SU-DHL-6 (cell line): ENCODE data around the gene SH2D5.

ENCODE experiments used
- EZH2phosphoT487 ChIP-seq: fragments of 200-600 bp; sonication (generic), shearing (Covaris generic); conservative IDR thresholded peaks from 2 replicates; pipeline ENCODE4 v1.6.1; 2018; ENCODE audit warnings: mild to moderate bottlenecking, antibody characterized with exemption, low read length, moderate library complexity, mixed read lengths
- TF ChIP-seq, protein P1 (sequence below): fragments of 200-600 bp; sonication (generic); IDR thresholded peaks from one replicate; pipeline ENCODE4 v1.5.1; 2017; ENCODE audit warnings: antibody characterized with exemption, mild to moderate bottlenecking, low read length, moderate library complexity; ENCODE audit not compliant: insufficient read depth, poor library complexity, severe bottlenecking

GRCh38 chr1:20684050-20684620 lies 48.4 kb downstream of the SH2D5 start:
- TF ChIP-seq, protein P1, sequence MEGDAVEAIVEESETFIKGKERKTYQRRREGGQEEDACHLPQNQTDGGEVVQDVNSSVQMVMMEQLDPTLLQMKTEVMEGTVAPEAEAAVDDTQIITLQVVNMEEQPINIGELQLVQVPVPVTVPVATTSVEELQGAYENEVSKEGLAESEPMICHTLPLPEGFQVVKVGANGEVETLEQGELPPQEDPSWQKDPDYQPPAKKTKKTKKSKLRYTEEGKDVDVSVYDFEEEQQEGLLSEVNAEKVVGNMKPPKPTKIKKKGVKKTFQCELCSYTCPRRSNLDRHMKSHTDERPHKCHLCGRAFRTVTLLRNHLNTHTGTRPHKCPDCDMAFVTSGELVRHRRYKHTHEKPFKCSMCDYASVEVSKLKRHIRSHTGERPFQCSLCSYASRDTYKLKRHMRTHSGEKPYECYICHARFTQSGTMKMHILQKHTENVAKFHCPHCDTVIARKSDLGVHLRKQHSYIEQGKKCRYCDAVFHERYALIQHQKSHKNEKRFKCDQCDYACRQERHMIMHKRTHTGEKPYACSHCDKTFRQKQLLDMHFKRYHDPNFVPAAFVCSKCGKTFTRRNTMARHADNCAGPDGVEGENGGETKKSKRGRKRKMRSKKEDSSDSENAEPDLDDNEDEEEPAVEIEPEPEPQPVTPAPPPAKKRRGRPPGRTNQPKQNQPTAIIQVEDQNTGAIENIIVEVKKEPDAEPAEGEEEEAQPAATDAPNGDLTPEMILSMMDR = no peak
- no peak for TF ChIP-seq EZH2phosphoT487
